Caco-2 (cell line): ENCODE measurements around the gene PEX1. TPM values are rescaled to one million over a fixed set of nuclear protein-coding genes. Genes with fewer than 3 reads are reported as not detected.
A peak's percentile ranks its signal among the peaks of the same experiment; 100 is the strongest.

Experiments
- BruUV-seq: library from RNA; stranded (reverse); fragments of 400-500 nt; replicated peaks from 2 replicates; lab custom pipeline; 2021; lab: Mats Ljungman, UMichigan
- CTCF ChIA-PET: fragments of 300-600 bp; sonication (Branson Sonifier 250); formaldehyde crosslinking; loops from one replicate; lab custom pipeline; 2022; ENCODE audit warnings: antibody characterized with exemption; lab: Charles Lee
- POLR2A ChIA-PET: fragments of 300-600 bp; sonication (Branson Sonifier 250); formaldehyde crosslinking; loops from one replicate; lab custom pipeline; 2022; ENCODE audit warnings: antibody characterized with exemption; lab: Charles Lee
- DNase-seq, 2 experiments: peaks; one replicate each; pipeline versions ENCODE4 v3.0.0 to v3.0.0-alpha.2; 2020 to 2022
- H3K27me3 ChIP-seq: replicated peaks from 2 replicates; pipeline ENCODE4 v1.6.0; 2011; ENCODE audit warnings: low read length; ENCODE audit not compliant: control insufficient read depth, insufficient read depth
- H3K36me3 ChIP-seq: 2 replicates; pipeline ENCODE4 v1.5.1; 2011; ENCODE audit warnings: low read length; ENCODE audit not compliant: control insufficient read depth, insufficient read depth
- H3K4me1 ChIP-seq: fragments of 250-450 bp; sonication (Bioruptor Pico); 2 replicates; pipeline ENCODE4 v1.5.1; 2020; ENCODE audit warnings: mild to moderate bottlenecking
- H3K4me3 ChIP-seq: 2 replicates; pipeline ENCODE4 v1.5.1; 2011; ENCODE audit warnings: low read depth, mild to moderate bottlenecking, control low read depth, low read length
- H3K9me3 ChIP-seq: fragments of 250-450 bp; sonication (Bioruptor Pico); 2 replicates; pipeline ENCODE4 v1.5.1; 2020; ENCODE audit warnings: mild to moderate bottlenecking, moderate library complexity
- H3K27ac Mint-ChIP-seq: one replicate; pipeline ENCODE4 v1.8.0; 2022; ENCODE audit warnings: mixed read lengths; ENCODE audit not compliant: unreplicated experiment
- H3K27me3 Mint-ChIP-seq: one replicate; pipeline ENCODE4 v1.8.0; 2022; ENCODE audit warnings: mixed read lengths; ENCODE audit not compliant: insufficient read depth, unreplicated experiment
- H3K36me3 Mint-ChIP-seq: one replicate; pipeline ENCODE4 v1.8.0; 2022; ENCODE audit warnings: mild to moderate bottlenecking, mixed read lengths; ENCODE audit not compliant: insufficient read depth, unreplicated experiment
- H3K4me1 Mint-ChIP-seq: one replicate; pipeline ENCODE4 v1.8.0; 2022; ENCODE audit warnings: low read depth, mixed read lengths; ENCODE audit not compliant: unreplicated experiment
- H3K4me3 Mint-ChIP-seq: one replicate; pipeline ENCODE4 v1.8.0; 2022; ENCODE audit warnings: mild to moderate bottlenecking, moderate library complexity, mixed read lengths; ENCODE audit not compliant: unreplicated experiment
- H3K9me3 Mint-ChIP-seq: one replicate; pipeline ENCODE4 v1.8.0; 2022; ENCODE audit warnings: mixed read lengths; ENCODE audit not compliant: unreplicated experiment
- intact Hi-C: fragments of 100-400 bp; cut with micrococcal nuclease; formaldehyde crosslinking; loops from one replicate; pipeline ENCODE4 v1.10.0; 2022; ENCODE audit not compliant: unreplicated experiment
- total RNA-seq: library from RNA; stranded (reverse); gene quantifications from 2 replicates; pipeline ENCODE4 v1.2.3, GENCODE V29; 2022
- TF ChIP-seq, protein P1 (sequence below), 2 experiments: fragments of 200-600 bp in 1 of 2; IDR thresholded peaks; 1 replicate in 1 of 2; 2 replicates in 1 of 2; pipeline versions ENCODE4 v1.5.1 to v1.8.0; 2011 to 2022; ENCODE audit warnings: antibody characterized with exemption in 1 of 2, control low read depth in 1 of 2, inconsistent platforms in 1 of 2, low read depth in 1 of 2, low read length in 1 of 2, mild to moderate bottlenecking in 1 of 2, moderate library complexity in 1 of 2; ENCODE audit not compliant: insufficient read depth in 1 of 2, severe bottlenecking in 1 of 2, unreplicated experiment in 1 of 2

Gene PEX1
- total RNA-seq, 1 experiment from 2014 or later = 20.1 TPM

- Mint-ChIP-seq H3K4me3 (no peak overlapping the region), H3K27ac (no peak overlapping the region), H3K27me3 (no peaks in the 10 kb centered on the region), H3K9me3 (no peaks in the 10 kb centered on the region), H3K36me3 (peaks cover 63% of the 10 kb centered on the region), H3K4me1 (peaks cover 12% of the 10 kb centered on the region)
- Histone ChIP-seq H3K4me3 (no peak overlapping the region), H3K36me3 (no peaks in the 10 kb centered on the region; the same call in 1 of the 2 replicates), H3K4me1 (peaks cover 14% of the 10 kb centered on the region; the same call in 1 of the 2 replicates), H3K9me3 (no peaks in the 10 kb centered on the region), H3K27me3 (no peaks in the 10 kb centered on the region)
- DNase-seq = no peak
- CTCF ChIA-PET = no interaction called here
- intact Hi-C loops = no loop called here
- TF ChIP-seq, protein P1, sequence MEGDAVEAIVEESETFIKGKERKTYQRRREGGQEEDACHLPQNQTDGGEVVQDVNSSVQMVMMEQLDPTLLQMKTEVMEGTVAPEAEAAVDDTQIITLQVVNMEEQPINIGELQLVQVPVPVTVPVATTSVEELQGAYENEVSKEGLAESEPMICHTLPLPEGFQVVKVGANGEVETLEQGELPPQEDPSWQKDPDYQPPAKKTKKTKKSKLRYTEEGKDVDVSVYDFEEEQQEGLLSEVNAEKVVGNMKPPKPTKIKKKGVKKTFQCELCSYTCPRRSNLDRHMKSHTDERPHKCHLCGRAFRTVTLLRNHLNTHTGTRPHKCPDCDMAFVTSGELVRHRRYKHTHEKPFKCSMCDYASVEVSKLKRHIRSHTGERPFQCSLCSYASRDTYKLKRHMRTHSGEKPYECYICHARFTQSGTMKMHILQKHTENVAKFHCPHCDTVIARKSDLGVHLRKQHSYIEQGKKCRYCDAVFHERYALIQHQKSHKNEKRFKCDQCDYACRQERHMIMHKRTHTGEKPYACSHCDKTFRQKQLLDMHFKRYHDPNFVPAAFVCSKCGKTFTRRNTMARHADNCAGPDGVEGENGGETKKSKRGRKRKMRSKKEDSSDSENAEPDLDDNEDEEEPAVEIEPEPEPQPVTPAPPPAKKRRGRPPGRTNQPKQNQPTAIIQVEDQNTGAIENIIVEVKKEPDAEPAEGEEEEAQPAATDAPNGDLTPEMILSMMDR (IDR thresholded peaks at IDR 0.05; ENCODE audit: insufficient read depth in 1 of 2, low read depth in 1 of 2, low read length in 1 of 2, severe bottlenecking in 1 of 2, unreplicated experiment in 1 of 2) = no peak
- no TSS peak for BruUV-seq
- POLR2A ChIA-PET = no interaction called here
These were observed 39.1 kb upstream of the PEX1 start for GRCh38 chr7:92567460-92567859.

- no peak overlapping the region for H3K4me3 ChIP-seq
- H3K9me3 Mint-ChIP-seq = no peaks in the 10 kb centered on the region
- DNase-seq = no peak
- TF ChIP-seq, protein P1 (IDR thresholded peaks at IDR 0.05; ENCODE audit: insufficient read depth in 1 of 2, low read depth in 1 of 2, low read length in 1 of 2, severe bottlenecking in 1 of 2, unreplicated experiment in 1 of 2) = no peak
- no peaks in the 10 kb centered on the region for H3K9me3 ChIP-seq
- ChIA-PET CTCF (interaction anchor here (1.7 kb wide), 1 partner anchor 35 kb away, joined by 4 read pairs; the partner anchor contains the start of genes PEX1 and RBM48), POLR2A (interaction anchor here (1.5 kb wide), 1 partner anchor 35 kb away, joined by 9 read pairs; the partner anchor contains the start of genes PEX1 and RBM48)
- peak overlapping the region; percentile 36 for H3K27ac Mint-ChIP-seq
- peaks cover 23% of the 10 kb centered on the region for H3K4me1 ChIP-seq
- H3K36me3 Mint-ChIP-seq = peaks cover 57% of the 10 kb centered on the region
- no TSS peak for BruUV-seq
- H3K4me3 Mint-ChIP-seq = no peak overlapping the region
- H3K4me1 Mint-ChIP-seq = peaks cover 12% of the 10 kb centered on the region
- H3K36me3 ChIP-seq = no peaks in the 10 kb centered on the region; the same call in none of the 2 replicates
- no peaks in the 10 kb centered on the region for H3K27me3 ChIP-seq
- intact Hi-C loops = no loop called here
- no peaks in the 10 kb centered on the region for H3K27me3 Mint-ChIP-seq
These were observed 35.0 kb upstream of the PEX1 start for GRCh38 chr7:92563345-92563744.

- H3K27me3 ChIP-seq = no peaks in the 10 kb centered on the region
- intact Hi-C loops = loop anchor here (1.0 kb wide), 1 partner anchor 32 kb away; the partner anchor contains the start of genes PEX1 and RBM48
- BruUV-seq = no TSS peak
- peak in 1 of 2 experiments; percentile 8 for DNase-seq
- Mint-ChIP-seq H3K36me3 (peaks cover 57% of the 10 kb centered on the region), H3K27ac (no peak overlapping the region), H3K4me1 (peaks cover 12% of the 10 kb centered on the region), H3K9me3 (no peaks in the 10 kb centered on the region), H3K4me3 (no peak overlapping the region), H3K27me3 (no peaks in the 10 kb centered on the region)
- ChIA-PET CTCF (interaction anchor here (1.0 kb wide), 1 partner anchor 32 kb away, joined by 5 read pairs; the partner anchor contains the start of genes PEX1 and RBM48), POLR2A (interaction anchor here (1.3 kb wide), 1 partner anchor 32 kb away, joined by 11 read pairs; the partner anchor contains the start of genes PEX1 and RBM48)
- H3K4me3 ChIP-seq = no peak overlapping the region
- H3K36me3 ChIP-seq = no peaks in the 10 kb centered on the region; the same call in 1 of the 2 replicates
- no peaks in the 10 kb centered on the region for H3K9me3 ChIP-seq
- peaks cover 23% of the 10 kb centered on the region for H3K4me1 ChIP-seq
- TF ChIP-seq, protein P1 (IDR thresholded peaks at IDR 0.05; ENCODE audit: insufficient read depth in 1 of 2, low read depth in 1 of 2, low read length in 1 of 2, severe bottlenecking in 1 of 2, unreplicated experiment in 1 of 2) = no peak
These were observed 32.3 kb upstream of the PEX1 start for GRCh38 chr7:92560602-92561001.
